Myocyte (in vitro differentiated cells): ENCODE data around the gene FAM216A. TPM values are rescaled to one million over a fixed set of nuclear protein-coding genes. Genes with fewer than 3 reads are reported as not detected.
"Not testable (repeated sequence)": the region's sequence is repeated elsewhere in the genome, so short reads cannot be mapped to it uniquely, and the experiment has no call there.

Source experiments
- DNase-seq: peaks from one replicate; pipeline ENCODE4 v3.0.0-alpha.2; 2012; ENCODE audit warnings: low read depth
- total RNA-seq: library from RNA; depleted of rRNA; stranded (reverse); fragments of >200 nt; gene quantifications from 2 replicates; pipeline ENCODE4 v1.2.3, GENCODE V29; 2014

Gene FAM216A
- total RNA-seq, 1 donor from 2014 or later, result 32.7 TPM

GRCh38 chr12:110498984-110499706 lies 30.5 kb downstream of the FAM216A start:
- DNase-seq, result peak; percentile 10

- DNase-seq, result peak; percentile 63
Observed at GRCh38 chr12:110501399-110501751, 32.7 kb downstream of the FAM216A start.

GRCh38 chr12:110501752-110502738 lies 33.4 kb downstream of the FAM216A start, which contains the start of the genes RAD9B and VPS29:
RAD9B (plus strand) TSS chr12:110502331; CDS start chr12:110502338, 7 bp downstream.
VPS29 (minus strand) TSS chr12:110502111; CDS start chr12:110502051, 60 bp downstream.
- DNase-seq, result peak; percentile 99

GRCh38 chr12:110503432-110503831 lies 34.8 kb downstream of the FAM216A start:
- DNase-seq, result no peak

GRCh38 chr12:110505332-110505731 lies 36.7 kb downstream of the FAM216A start:
- DNase-seq, result no peak

GRCh38 chr12:110508071-110508586 lies 39.5 kb downstream of the FAM216A start:
- no peak for DNase-seq

- DNase-seq, result no peak
Observed at GRCh38 chr12:110513842-110514241, 45.2 kb downstream of the FAM216A start.

- no peak for DNase-seq
Observed at GRCh38 chr12:110514363-110514762, 45.7 kb downstream of the FAM216A start.

GRCh38 chr12:110516995-110517394 lies 48.4 kb downstream of the FAM216A start:
- no peak for DNase-seq

GRCh38 chr12:110518014-110518413 lies 49.4 kb downstream of the FAM216A start:
- DNase-seq, result not testable (repeated sequence)

- not testable (repeated sequence) for DNase-seq
Observed at GRCh38 chr12:110520876-110521712, 52.4 kb downstream of the FAM216A start.

GRCh38 chr12:110528277-110528839 lies 59.7 kb downstream of the FAM216A start:
- no peak for DNase-seq

- DNase-seq, result no peak
Observed at GRCh38 chr12:110530511-110530910, 61.9 kb downstream of the FAM216A start.

- peak; percentile 42 for DNase-seq
Observed at GRCh38 chr12:110531741-110532333, 63.2 kb downstream of the FAM216A start.

- no peak for DNase-seq
Observed at GRCh38 chr12:110532644-110533043, 64.0 kb downstream of the FAM216A start.

- DNase-seq, result no peak
Observed at GRCh38 chr12:110533607-110534006, 65.0 kb downstream of the FAM216A start.

GRCh38 chr12:110534811-110535210 lies 66.2 kb downstream of the FAM216A start:
- DNase-seq, result no peak

GRCh38 chr12:110536834-110537604 lies 68.4 kb downstream of the FAM216A start:
- peak; percentile 94 for DNase-seq
